HG02973 (cell line): ENCODE data around the gene ARHGAP26.

Experiments used
- ATAC-seq: cut with Tn5 transposase; IDR thresholded peaks from one replicate; pipeline ENCODE4 v1.9.1; 2021; ENCODE audit warnings: moderate library complexity; ENCODE audit not compliant: unreplicated experiment

ARHGAP26 gene

GRCh38 chr5:142810743-142811290 is 40.6 kb downstream of the ARHGAP26 start:
- ATAC-seq: no peak

GRCh38 chr5:142811866-142812557 is 41.8 kb downstream of the ARHGAP26 start:
- ATAC-seq: no peak

GRCh38 chr5:142813220-142813619 is 43.0 kb downstream of the ARHGAP26 start:
- no peak for ATAC-seq

GRCh38 chr5:142814122-142814521 is 43.9 kb downstream of the ARHGAP26 start:
- no peak for ATAC-seq

GRCh38 chr5:142815469-142815868 is 45.3 kb downstream of the ARHGAP26 start:
- no peak for ATAC-seq

- no peak for ATAC-seq
Measured at GRCh38 chr5:142816531-142817430, 46.6 kb downstream of the ARHGAP26 start.

- ATAC-seq: no peak
Measured at GRCh38 chr5:142817949-142818431, 47.8 kb downstream of the ARHGAP26 start.

- no peak for ATAC-seq
Measured at GRCh38 chr5:142819292-142819691, 49.1 kb downstream of the ARHGAP26 start.

- ATAC-seq: no peak
Measured at GRCh38 chr5:142819825-142820224, 49.6 kb downstream of the ARHGAP26 start.

GRCh38 chr5:142820447-142820846 is 50.3 kb downstream of the ARHGAP26 start:
- no peak for ATAC-seq

- ATAC-seq: no peak
Measured at GRCh38 chr5:142821034-142821732, 51.0 kb downstream of the ARHGAP26 start.

GRCh38 chr5:142821733-142822487 is 51.7 kb downstream of the ARHGAP26 start:
- peak; percentile 69 for ATAC-seq

GRCh38 chr5:142823126-142823525 is 52.9 kb downstream of the ARHGAP26 start:
- no peak for ATAC-seq

- no peak for ATAC-seq
Measured at GRCh38 chr5:142823806-142824205, 53.6 kb downstream of the ARHGAP26 start.

- no peak for ATAC-seq
Measured at GRCh38 chr5:142824391-142824790, 54.2 kb downstream of the ARHGAP26 start.

GRCh38 chr5:142825378-142826089 is 55.4 kb downstream of the ARHGAP26 start:
- ATAC-seq: no peak

- no peak for ATAC-seq
Measured at GRCh38 chr5:142826093-142826492, 55.9 kb downstream of the ARHGAP26 start.

GRCh38 chr5:142826741-142827492 is 56.7 kb downstream of the ARHGAP26 start:
- ATAC-seq: no peak
